ENCODE data around the gene VEZT. TPM values are rescaled to one million over a fixed set of nuclear protein-coding genes. Genes with fewer than 3 reads are reported as not detected.

VEZT gene
- total RNA-seq, 1 experiment from 2014 or later = 77.4 TPM

DNA sequence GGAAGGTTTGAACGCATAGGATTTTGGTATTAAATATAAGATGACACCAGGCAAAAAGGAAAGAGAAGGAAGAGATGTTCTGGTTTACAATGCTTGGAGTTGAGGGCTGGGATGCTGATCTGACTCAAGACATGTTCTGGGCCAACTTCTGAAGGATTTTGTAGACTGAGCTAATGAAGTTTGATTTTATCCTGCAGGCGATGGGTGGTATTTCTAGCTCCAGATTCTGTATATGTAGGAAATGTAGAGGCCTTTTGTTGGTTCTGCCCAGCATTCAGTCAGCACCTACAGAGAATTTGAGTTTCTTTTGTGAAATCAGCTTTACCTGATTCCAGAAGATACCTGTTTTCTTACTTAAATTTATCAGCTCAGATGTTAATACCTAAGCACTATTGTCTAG is 48.2 kb downstream of the VEZT start:
- peaks cover 34% of the 10 kb centered on the region for H3K36me3 Mint-ChIP-seq (ENCODE audit: insufficient read depth, unreplicated experiment)
- no TSS peak for BruUV-seq (replicated peaks)
- POLR2A ChIA-PET = no interaction called here
- no peak overlapping the region for H3K27ac Mint-ChIP-seq (ENCODE audit: unreplicated experiment)
- H3K27me3 Mint-ChIP-seq (ENCODE audit: insufficient read depth, unreplicated experiment) = no peaks in the 10 kb centered on the region
- H3K36me3 ChIP-seq (ENCODE audit: control insufficient read depth, insufficient read depth, low read length) = no peaks in the 10 kb centered on the region
- H3K4me1 Mint-ChIP-seq (ENCODE audit: low read depth, unreplicated experiment) = no peaks in the 10 kb centered on the region
- CTCF ChIA-PET = no interaction called here
- no peaks in the 10 kb centered on the region for H3K4me1 ChIP-seq
- no peak for DNase-seq
- H3K4me3 Mint-ChIP-seq (ENCODE audit: unreplicated experiment) = no peak overlapping the region
- H3K27me3 ChIP-seq (replicated peaks; ENCODE audit: control insufficient read depth, insufficient read depth, low read length) = no peaks in the 10 kb centered on the region
- no peak overlapping the region for H3K4me3 ChIP-seq (ENCODE audit: low read depth, low read length)
- TF ChIP-seq, protein P1, sequence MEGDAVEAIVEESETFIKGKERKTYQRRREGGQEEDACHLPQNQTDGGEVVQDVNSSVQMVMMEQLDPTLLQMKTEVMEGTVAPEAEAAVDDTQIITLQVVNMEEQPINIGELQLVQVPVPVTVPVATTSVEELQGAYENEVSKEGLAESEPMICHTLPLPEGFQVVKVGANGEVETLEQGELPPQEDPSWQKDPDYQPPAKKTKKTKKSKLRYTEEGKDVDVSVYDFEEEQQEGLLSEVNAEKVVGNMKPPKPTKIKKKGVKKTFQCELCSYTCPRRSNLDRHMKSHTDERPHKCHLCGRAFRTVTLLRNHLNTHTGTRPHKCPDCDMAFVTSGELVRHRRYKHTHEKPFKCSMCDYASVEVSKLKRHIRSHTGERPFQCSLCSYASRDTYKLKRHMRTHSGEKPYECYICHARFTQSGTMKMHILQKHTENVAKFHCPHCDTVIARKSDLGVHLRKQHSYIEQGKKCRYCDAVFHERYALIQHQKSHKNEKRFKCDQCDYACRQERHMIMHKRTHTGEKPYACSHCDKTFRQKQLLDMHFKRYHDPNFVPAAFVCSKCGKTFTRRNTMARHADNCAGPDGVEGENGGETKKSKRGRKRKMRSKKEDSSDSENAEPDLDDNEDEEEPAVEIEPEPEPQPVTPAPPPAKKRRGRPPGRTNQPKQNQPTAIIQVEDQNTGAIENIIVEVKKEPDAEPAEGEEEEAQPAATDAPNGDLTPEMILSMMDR (IDR thresholded peaks at IDR 0.05; ENCODE audit: insufficient read depth in 1 of 2, low read depth in 1 of 2, low read length in 1 of 2, severe bottlenecking in 1 of 2, unreplicated experiment in 1 of 2) = no peak
- H3K9me3 ChIP-seq = no peaks in the 10 kb centered on the region
- H3K9me3 Mint-ChIP-seq (ENCODE audit: unreplicated experiment) = no peaks in the 10 kb centered on the region
- intact Hi-C loops (cut with micrococcal nuclease; ENCODE audit: unreplicated experiment) = no loop called here

DNA sequence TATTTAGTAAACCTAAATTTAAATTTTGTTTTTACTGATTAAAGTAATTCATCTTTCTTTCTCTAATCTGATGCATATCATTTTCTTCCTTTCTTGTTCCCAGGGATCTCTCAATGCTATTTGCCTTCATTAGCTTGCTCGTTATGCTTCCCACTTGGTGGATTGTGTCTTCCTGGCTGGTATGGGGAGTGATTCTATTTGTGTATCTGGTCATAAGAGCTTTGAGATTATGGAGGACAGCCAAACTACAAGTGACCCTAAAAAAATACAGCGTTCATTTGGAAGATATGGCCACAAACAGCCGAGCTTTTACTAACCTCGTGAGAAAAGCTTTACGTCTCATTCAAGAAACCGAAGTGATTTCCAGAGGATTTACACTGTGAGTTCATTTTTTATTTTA is 48.6 kb downstream of the VEZT start:
- Histone ChIP-seq H3K4me1 (no peaks in the 10 kb centered on the region), H3K36me3 (ENCODE audit: control insufficient read depth, insufficient read depth, low read length) (no peaks in the 10 kb centered on the region), H3K4me3 (ENCODE audit: low read depth, low read length) (no peak overlapping the region), H3K27me3 (replicated peaks; ENCODE audit: control insufficient read depth, insufficient read depth, low read length) (no peaks in the 10 kb centered on the region), H3K9me3 (no peaks in the 10 kb centered on the region)
- POLR2A ChIA-PET = no interaction called here
- CTCF ChIA-PET = no interaction called here
- Mint-ChIP-seq H3K4me1 (ENCODE audit: low read depth, unreplicated experiment) (no peaks in the 10 kb centered on the region), H3K27me3 (ENCODE audit: insufficient read depth, unreplicated experiment) (no peaks in the 10 kb centered on the region), H3K4me3 (ENCODE audit: unreplicated experiment) (no peak overlapping the region), H3K36me3 (ENCODE audit: insufficient read depth, unreplicated experiment) (peaks cover 33% of the 10 kb centered on the region), H3K9me3 (ENCODE audit: unreplicated experiment) (no peaks in the 10 kb centered on the region), H3K27ac (ENCODE audit: unreplicated experiment) (no peak overlapping the region)
- no peak for DNase-seq
- BruUV-seq (replicated peaks) = no TSS peak
- TF ChIP-seq, protein P1 (IDR thresholded peaks at IDR 0.05; ENCODE audit: insufficient read depth in 1 of 2, low read depth in 1 of 2, low read length in 1 of 2, severe bottlenecking in 1 of 2, unreplicated experiment in 1 of 2) = no peak
- intact Hi-C loops (cut with micrococcal nuclease; ENCODE audit: unreplicated experiment) = no loop called here

DNA sequence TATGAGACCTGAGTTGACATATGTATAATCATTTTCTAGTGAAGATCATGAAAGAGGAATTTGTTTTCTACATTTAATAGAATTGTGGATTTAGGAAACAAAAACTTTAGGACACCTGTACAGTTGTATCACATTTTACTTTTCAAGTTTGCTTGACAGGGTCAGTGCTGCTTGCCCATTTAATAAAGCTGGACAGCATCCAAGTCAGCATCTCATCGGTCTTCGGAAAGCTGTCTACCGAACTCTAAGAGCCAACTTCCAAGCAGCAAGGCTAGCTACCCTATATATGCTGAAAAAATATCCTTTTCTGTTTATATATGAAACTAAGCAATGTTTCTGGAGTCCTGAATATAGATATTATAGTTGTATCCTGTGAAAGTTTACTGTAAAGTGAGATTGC is 52.3 kb downstream of the VEZT start:
- TF ChIP-seq, protein P1 (IDR thresholded peaks at IDR 0.05; ENCODE audit: insufficient read depth in 1 of 2, low read depth in 1 of 2, low read length in 1 of 2, severe bottlenecking in 1 of 2, unreplicated experiment in 1 of 2) = no peak
- no peaks in the 10 kb centered on the region for H3K4me1 ChIP-seq
- Mint-ChIP-seq H3K27me3 (ENCODE audit: insufficient read depth, unreplicated experiment) (no peaks in the 10 kb centered on the region), H3K4me3 (ENCODE audit: unreplicated experiment) (no peak overlapping the region), H3K27ac (ENCODE audit: unreplicated experiment) (no peak overlapping the region), H3K4me1 (ENCODE audit: low read depth, unreplicated experiment) (no peaks in the 10 kb centered on the region), H3K9me3 (ENCODE audit: unreplicated experiment) (no peaks in the 10 kb centered on the region), H3K36me3 (ENCODE audit: insufficient read depth, unreplicated experiment) (peaks cover 38% of the 10 kb centered on the region)
- intact Hi-C loops (cut with micrococcal nuclease; ENCODE audit: unreplicated experiment) = no loop called here
- ChIA-PET CTCF (no interaction called here), POLR2A (no interaction called here)
- H3K4me3 ChIP-seq (ENCODE audit: low read depth, low read length) = no peak overlapping the region
- H3K9me3 ChIP-seq = no peaks in the 10 kb centered on the region
- DNase-seq = no peak
- no TSS peak for BruUV-seq (replicated peaks)
- H3K36me3 ChIP-seq (ENCODE audit: control insufficient read depth, insufficient read depth, low read length) = no peaks in the 10 kb centered on the region
- H3K27me3 ChIP-seq (replicated peaks; ENCODE audit: control insufficient read depth, insufficient read depth, low read length) = no peaks in the 10 kb centered on the region
